Nephron (organoid): ENCODE measurements around the gene POLG2.
"Not testable (repeated sequence)": the region's sequence is repeated elsewhere in the genome, so short reads cannot be mapped to it uniquely, and the experiment has no call there.

Experiments used
- H3K27ac Mint-ChIP-seq, 3 experiments: 2 replicates each; pipeline ENCODE4 v1.8.0; 2020; ENCODE audit warnings: mixed read lengths in 3 of 3, mild to moderate bottlenecking in 2 of 3, moderate library complexity in 1 of 3
- H3K27me3 Mint-ChIP-seq: 2 replicates; pipeline ENCODE4 v1.8.0; 2021; ENCODE audit warnings: low read depth, mild to moderate bottlenecking, moderate library complexity, mixed read lengths
- H3K36me3 Mint-ChIP-seq: 2 replicates; pipeline ENCODE4 v1.8.0; 2020; ENCODE audit warnings: low read depth, mixed read lengths
- H3K4me1 Mint-ChIP-seq: 2 replicates; pipeline ENCODE4 v1.8.0; 2020; ENCODE audit warnings: mixed read lengths
- H3K4me3 Mint-ChIP-seq, 3 experiments: 2 replicates each; pipeline ENCODE4 v1.8.0; 2020; ENCODE audit warnings: mild to moderate bottlenecking in 3 of 3, mixed read lengths in 3 of 3, moderate library complexity in 2 of 3
- H3K9me3 Mint-ChIP-seq: 2 replicates; pipeline ENCODE4 v1.8.0; 2020; ENCODE audit warnings: mixed read lengths
- TF ChIP-seq, protein P1 (sequence below), 3 experiments: fragments of 200-600 bp; sonication (generic); IDR thresholded peaks; one replicate each; pipeline ENCODE4 v1.5.0; 2021; ENCODE audit warnings: antibody characterized with exemption in 3 of 3; ENCODE audit not compliant: unreplicated experiment in 3 of 3

POLG2 gene

DNA sequence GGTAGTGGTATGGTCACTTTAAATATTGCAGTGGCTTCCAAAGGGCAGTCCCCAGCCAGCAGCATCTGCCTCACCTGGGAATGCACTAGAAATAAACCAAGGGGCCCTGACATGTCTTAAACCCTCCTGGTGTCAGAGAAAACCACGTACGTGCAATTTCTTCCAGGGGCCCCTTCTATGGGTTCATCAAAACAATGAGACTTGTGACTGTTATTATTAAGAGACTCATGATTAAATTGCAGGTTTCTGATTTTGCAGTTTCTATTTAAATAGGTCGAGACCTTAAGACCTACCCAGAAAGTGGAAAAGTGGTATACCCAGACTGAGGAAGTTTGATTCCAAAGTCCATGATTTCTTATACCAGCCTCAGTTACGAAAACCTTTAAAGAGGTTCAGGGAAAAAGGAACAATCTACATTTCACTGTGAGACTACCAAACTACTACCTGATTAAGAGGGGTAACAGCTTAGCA, 746 bp upstream of the POLG2 start:
- Mint-ChIP-seq H3K27ac (peak overlapping the region; percentile 82 to 96 (median 92)), H3K36me3 (peaks cover 52% of the 10 kb centered on the region), H3K27me3 (no peaks in the 10 kb centered on the region), H3K4me1 (peaks cover 50% of the 10 kb centered on the region), H3K4me3 (peak overlapping the region; percentile 97 to 99 (median 98)), H3K9me3 (no peaks in the 10 kb centered on the region)
- TF ChIP-seq, protein P1, sequence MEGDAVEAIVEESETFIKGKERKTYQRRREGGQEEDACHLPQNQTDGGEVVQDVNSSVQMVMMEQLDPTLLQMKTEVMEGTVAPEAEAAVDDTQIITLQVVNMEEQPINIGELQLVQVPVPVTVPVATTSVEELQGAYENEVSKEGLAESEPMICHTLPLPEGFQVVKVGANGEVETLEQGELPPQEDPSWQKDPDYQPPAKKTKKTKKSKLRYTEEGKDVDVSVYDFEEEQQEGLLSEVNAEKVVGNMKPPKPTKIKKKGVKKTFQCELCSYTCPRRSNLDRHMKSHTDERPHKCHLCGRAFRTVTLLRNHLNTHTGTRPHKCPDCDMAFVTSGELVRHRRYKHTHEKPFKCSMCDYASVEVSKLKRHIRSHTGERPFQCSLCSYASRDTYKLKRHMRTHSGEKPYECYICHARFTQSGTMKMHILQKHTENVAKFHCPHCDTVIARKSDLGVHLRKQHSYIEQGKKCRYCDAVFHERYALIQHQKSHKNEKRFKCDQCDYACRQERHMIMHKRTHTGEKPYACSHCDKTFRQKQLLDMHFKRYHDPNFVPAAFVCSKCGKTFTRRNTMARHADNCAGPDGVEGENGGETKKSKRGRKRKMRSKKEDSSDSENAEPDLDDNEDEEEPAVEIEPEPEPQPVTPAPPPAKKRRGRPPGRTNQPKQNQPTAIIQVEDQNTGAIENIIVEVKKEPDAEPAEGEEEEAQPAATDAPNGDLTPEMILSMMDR (IDR thresholded peaks at IDR 0.05; ENCODE audit: unreplicated experiment in 3 of 3): no peak

DNA sequence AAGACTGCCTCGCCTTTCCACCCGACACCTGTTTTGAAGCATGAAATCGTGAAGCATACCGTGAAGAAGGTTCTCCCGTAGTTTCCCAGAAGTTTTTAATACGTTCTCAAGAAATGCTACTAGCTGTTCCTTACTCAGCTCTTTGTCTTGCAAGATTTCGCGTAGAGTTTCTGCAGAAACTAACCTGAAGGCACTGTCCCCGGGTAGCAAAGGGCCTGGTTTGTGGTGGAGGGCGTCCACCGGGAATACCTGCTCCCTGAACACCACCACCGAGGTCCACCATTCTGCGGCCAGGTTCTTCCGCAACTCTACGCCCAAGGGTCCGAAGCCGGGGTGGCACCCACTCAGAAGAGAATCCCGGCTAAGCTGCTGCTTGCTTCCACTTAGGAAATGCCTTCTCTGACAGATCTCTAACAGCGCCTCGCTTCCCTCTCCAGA, 487 bp downstream of the POLG2 start:
- TF ChIP-seq, protein P1 (IDR thresholded peaks at IDR 0.05; ENCODE audit: unreplicated experiment in 3 of 3): no peak
- H3K36me3 Mint-ChIP-seq: peaks cover 49% of the 10 kb centered on the region
- H3K4me1 Mint-ChIP-seq: peaks cover 45% of the 10 kb centered on the region
- H3K27me3 Mint-ChIP-seq: no peaks in the 10 kb centered on the region
- H3K4me3 Mint-ChIP-seq: peak overlapping the region; percentile 97 to 99 (median 98)
- no peaks in the 10 kb centered on the region for H3K9me3 Mint-ChIP-seq
- peak overlapping the region; percentile 82 to 96 (median 92) for H3K27ac Mint-ChIP-seq

DNA sequence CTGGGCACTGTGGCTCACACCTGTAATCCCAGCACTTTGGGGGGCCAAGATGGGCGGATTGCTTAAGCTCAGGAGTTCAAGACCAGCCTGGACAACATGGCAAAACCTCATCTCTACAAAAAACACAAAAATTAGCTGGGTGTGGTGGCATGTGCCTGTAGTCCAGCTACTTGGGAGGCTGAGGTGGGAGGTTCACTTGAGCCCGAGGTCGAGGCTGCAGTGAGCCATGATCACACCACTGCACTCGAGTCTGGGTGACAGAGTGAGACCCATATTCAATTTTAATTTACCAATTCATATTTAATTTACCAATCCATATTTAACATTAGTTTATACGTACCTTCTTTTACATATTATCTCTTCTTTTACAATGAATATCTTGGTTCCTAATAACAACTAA, 1.6 kb downstream of the POLG2 start:
- H3K9me3 Mint-ChIP-seq, H3K27me3 Mint-ChIP-seq, H3K27ac Mint-ChIP-seq: not testable (repeated sequence)
- Mint-ChIP-seq H3K36me3 (peaks cover 47% of the 10 kb centered on the region), H3K4me1 (peaks cover 39% of the 10 kb centered on the region), H3K4me3 (peak overlapping the region; percentile 77 to 99 (median 97))

DNA sequence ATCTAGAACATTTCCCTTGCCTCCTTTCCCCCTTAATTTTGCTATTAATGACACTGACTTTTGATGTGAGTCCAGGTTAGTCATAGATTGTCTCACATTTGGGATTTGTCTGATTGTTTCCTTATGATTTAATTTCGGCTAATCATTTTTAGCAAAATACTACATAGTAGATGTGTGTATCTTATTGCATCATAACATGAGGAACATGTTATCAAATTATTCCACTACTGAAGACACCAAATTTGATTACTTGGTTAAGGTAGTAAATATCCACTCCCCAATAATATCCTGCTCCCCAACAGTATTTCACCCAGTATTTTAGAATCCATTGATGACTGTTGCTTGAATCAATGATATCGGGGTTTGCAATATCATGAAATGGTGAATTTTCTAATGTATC, 2.7 kb downstream of the POLG2 start:
- peak overlapping the region in 1 of 3 experiments; percentile 38 for H3K27ac Mint-ChIP-seq
- H3K4me3 Mint-ChIP-seq: peak overlapping the region; percentile 74 to 77 (median 75)
- peaks cover 32% of the 10 kb centered on the region for H3K4me1 Mint-ChIP-seq
- no peaks in the 10 kb centered on the region for H3K27me3 Mint-ChIP-seq
- TF ChIP-seq, protein P1 (IDR thresholded peaks at IDR 0.05; ENCODE audit: unreplicated experiment in 3 of 3): no peak
- H3K9me3 Mint-ChIP-seq: no peaks in the 10 kb centered on the region
- peaks cover 42% of the 10 kb centered on the region for H3K36me3 Mint-ChIP-seq

DNA sequence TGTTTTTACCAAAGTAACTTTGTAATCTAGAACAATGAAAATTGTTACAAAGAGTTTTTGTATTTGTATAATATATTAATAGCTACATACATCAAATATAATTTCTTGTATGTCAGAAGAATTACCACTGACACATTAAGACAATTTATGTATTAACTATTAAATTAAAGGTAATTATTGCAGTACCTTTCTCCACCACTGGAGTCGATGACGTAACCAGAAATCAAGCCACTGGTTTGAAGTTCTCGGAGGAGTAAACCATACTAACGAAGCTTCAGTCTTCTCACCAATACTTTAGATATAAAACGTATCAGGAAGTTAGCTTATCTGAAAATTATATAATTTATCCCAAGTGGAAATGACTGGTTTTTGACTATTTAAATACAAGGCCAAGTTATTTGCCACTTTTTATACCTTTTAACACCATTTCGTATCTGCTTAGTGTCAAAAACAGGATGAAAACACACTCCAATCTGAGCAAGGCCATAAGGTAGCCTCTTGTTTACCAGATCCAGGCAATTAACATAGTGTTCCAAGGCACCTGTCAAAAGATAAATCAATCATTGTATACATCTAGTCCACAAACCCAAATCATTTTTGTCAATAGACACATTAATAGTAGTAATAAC, 4.3 kb downstream of the POLG2 start:
- TF ChIP-seq, protein P1 (IDR thresholded peaks at IDR 0.05; ENCODE audit: unreplicated experiment in 3 of 3): peak; percentile 35 to 46 (median 35)
- H3K36me3 Mint-ChIP-seq: peaks cover 41% of the 10 kb centered on the region

DNA sequence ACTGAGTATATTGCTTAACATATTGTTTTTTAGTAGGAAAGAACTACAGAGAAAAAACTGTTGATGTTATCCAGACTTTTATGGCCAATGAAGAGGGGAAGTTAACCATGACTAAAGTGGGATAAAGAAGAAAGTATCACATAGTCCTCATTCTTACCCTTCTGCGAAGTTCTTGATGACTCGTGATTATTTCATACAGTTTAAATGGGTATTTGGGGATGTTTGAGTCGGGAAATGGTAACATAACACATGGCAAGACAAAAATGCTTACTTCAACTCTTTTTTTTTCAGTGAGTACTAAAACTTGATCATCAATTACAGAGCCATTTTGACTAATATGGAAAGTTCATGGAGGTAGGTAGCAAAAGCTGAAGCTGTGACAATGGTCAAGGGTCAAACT, 4.9 kb downstream of the POLG2 start:
- H3K9me3 Mint-ChIP-seq: no peaks in the 10 kb centered on the region
- no peak overlapping the region for H3K4me3 Mint-ChIP-seq
- H3K27me3 Mint-ChIP-seq: no peaks in the 10 kb centered on the region
- TF ChIP-seq, protein P1 (IDR thresholded peaks at IDR 0.05; ENCODE audit: unreplicated experiment in 3 of 3): no peak
- peaks cover 25% of the 10 kb centered on the region for H3K4me1 Mint-ChIP-seq
- H3K27ac Mint-ChIP-seq: no peak overlapping the region
- peaks cover 41% of the 10 kb centered on the region for H3K36me3 Mint-ChIP-seq

More for the DNA sequence above, 4.3 kb downstream of the POLG2 start:
- H3K4me3 Mint-ChIP-seq: no peak overlapping the region
- no peaks in the 10 kb centered on the region for H3K9me3 Mint-ChIP-seq
- H3K4me1 Mint-ChIP-seq: peaks cover 25% of the 10 kb centered on the region
- H3K27me3 Mint-ChIP-seq: no peaks in the 10 kb centered on the region
- no peak overlapping the region for H3K27ac Mint-ChIP-seq
